Amygdala (tissue), 56 donors: Measurements from ENCODE around the gene AMELY.
A peak's percentile ranks its signal among the peaks of the same experiment; 100 is the strongest.
"Not testable (repeated sequence)": the region's sequence is repeated elsewhere in the genome, so short reads cannot be mapped to it uniquely, and the experiment has no call there.

Experiments
- DNase-seq, 56 donors: peaks; one replicate each; lab custom pipeline; 2025; lab: John Stamatoyannopoulos, UW

The AMELY gene, protein sequence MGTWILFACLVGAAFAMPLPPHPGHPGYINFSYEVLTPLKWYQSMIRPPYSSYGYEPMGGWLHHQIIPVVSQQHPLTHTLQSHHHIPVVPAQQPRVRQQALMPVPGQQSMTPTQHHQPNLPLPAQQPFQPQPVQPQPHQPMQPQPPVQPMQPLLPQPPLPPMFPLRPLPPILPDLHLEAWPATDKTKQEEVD

DNA sequence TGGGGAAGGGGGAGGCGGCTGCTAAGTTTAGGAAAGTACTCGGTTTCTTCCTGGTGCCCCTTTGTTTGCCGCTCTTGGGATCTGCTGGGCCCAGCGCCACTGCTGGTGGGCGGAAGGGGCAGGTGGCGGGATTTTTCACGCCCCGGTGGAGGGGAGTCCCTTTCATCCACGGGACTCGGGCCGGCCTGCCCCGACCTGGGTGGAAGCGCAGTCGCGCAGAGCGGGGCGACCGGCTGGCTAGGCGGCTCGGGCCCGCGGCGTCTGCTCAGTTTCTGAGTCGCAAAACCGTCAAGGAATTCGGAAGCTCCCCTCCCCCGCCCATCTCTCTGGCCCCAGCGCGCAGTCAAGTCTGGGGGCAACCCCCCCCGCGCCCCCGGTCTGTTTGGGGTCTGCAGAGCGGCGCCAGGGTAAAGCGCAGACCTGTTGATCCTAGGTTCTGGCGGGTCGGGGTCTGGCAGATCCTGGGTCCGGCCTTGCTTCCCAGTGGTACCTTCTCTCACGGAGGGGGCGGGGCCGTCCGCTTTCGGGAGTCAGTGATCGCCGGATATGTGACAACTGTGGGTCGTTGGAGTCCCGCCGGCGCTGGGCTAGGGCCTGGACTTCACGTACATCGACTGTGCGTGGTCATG is at the start of gene AMELY:
Gene AMELY (minus strand): TSS at position 500 of the 629 bp plus-strand sequence. CDS start 39,144 bp downstream, outside the sequence.
- DNase-seq: no peak

DNA sequence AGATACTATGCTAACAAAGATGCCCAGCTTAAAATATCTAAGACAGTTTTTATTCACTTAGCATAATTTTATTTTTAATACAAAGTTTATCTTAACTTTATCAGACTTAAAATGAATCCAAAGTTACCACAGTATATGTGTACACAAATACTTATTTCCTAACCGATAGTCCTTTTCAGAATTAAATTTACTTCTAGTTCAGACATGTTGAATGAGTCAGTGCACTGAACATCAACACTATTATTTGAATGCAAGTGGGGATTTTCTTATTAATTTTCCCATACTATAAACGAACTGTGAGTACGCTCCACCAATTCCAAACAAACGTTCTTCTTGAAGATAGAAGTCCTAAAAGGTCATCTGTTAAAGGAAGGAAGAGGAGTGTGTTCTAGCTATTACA is 38.4 kb upstream of the AMELY start:
- DNase-seq: no peak

DNA sequence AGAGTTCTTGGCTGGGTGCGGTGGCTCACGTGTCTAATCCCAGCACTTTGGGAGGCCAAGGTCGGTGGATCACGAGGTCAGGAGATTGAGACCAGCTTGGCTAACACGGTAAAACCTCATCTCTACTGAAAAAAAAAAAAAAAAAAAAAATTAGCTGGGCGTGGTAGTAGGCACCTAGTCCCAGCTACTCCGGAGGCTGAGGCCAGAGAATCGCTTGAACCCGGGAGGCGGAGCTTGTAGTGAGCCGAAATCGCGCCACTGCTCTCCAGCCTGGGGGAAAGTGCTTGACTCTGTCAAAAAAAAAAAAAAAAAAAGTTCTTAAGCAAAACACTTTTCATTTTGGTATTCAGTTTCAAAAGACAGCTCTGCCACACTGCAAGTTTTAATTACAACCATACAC is 36.8 kb upstream of the AMELY start:
- no peak for DNase-seq

- no peak for DNase-seq
Measured at GRCh38 chrY:6947695-6948094, 36.1 kb upstream of the AMELY start.

DNA sequence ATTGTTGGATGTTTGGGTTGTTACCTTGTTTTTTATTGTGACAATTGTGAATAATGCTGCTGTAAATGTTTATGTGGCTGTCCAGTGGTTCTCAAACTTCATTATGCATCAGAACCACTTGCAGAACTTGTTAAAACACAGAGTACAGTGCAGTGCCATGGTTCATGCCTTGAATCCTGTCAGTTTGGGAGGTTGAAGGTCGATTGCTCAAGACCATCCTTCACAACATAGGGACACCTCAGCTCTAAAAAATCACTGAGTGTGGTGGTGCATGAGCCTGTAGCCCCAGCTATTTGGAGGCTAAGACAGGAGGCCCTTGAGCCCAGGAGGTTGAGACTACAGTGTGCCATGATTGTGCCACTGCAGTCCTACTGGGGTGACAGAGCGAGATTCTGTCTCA is 23.9 kb upstream of the AMELY start:
- DNase-seq: no peak

- DNase-seq: no peak
Measured at GRCh38 chrY:6931779-6932396, 20.3 kb upstream of the AMELY start.

DNA sequence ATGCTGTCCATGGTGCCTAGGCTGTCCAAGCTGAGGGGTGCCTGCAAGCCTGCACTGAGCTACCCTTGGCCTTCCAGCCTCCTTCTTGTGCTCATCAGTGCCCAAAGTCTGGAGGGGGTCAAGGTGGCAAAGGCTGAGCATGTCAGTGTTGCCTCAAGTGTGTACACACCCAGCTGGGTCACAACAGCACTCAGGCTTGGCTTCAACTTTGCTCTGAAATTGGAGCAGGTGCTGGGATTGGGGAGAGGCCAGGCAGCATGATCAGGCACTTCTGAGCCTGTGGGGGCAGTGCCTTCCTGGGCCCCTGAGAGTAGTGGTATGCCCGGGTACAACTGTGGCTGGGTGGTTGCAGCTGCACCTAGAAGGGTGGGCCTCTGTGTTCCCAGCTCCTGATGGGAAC is 17.7 kb upstream of the AMELY start:
- no peak for DNase-seq

DNA sequence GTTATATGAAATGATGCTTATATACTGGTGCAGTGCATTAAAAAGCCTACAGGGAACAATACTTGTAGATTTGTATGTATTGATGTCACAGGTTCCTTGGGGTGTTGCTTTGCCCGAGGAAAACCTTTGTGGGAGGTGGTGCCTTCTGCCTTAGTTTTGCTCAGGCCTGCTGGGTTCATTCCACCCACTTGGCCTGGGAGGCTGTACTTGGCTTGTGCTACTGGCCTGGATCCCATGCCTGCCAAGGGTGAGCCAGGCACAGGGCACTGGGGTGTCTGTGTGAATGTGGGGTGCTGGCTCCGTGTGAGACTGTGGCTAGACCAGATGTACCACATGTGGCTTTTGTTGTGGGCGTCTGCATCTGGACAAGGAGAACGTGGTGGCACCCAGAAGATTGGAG is 16.7 kb upstream of the AMELY start:
- DNase-seq: no peak

- DNase-seq: no peak
Measured at GRCh38 chrY:6921061-6921460, 9.5 kb upstream of the AMELY start.

GRCh38 chrY:6913362-6913761 is 1.8 kb upstream of the AMELY start:
- no peak for DNase-seq

DNA sequence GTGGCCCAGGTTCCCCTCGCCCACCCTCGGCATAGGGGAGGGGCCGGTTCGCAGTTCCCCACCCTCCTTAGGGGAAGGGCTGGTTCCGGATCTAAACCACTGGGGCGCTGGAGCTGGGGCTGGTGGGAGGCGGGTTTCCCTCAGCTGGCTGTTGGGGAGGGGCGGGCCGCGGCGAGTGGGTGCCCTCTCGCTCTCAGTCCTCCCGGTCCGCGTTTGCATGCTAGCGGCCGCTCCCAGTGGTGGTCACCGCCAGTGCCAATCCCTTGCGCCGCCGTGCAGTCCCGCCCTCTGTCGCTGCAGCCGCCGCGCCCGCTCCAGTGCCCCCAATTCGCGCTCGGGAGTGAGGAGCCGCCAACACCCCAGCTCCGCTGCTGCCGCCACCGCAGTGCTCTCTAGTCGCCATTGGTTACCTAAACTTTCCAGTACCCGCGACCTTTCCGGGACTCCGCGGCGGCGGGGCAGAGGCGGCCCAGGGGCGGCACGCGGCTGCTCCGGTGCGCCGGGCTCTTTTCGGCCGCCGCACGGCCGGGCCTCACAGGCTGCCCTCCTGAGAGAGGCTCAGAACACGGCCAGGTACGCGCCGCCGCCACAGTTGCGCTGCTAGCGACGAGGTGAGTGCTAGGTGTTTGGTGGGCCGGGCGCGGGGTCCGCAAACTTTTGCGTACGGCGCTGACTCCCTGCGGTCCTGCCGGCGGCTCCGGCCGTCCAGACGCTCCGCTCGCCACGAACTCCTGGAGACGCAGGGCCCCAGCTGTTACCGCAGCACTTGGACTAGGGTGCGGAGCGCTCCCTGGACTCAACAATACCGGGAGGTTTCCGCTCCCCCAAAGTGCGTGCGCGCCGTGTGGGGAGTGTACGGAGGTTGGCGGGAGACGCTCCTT is 940 bp downstream of the AMELY start, which contains the start of gene TBL1Y:
Gene TBL1Y (plus strand): TSS at position 326 of the 881 bp plus-strand sequence. CDS start 114,388 bp downstream, outside the sequence.
- DNase-seq: peak in 1 of 56 donors; percentile 0

GRCh38 chrY:6909856-6910255 is 1.7 kb downstream of the AMELY start:
- DNase-seq: peak in 1 of 56 donors; percentile 0

DNA sequence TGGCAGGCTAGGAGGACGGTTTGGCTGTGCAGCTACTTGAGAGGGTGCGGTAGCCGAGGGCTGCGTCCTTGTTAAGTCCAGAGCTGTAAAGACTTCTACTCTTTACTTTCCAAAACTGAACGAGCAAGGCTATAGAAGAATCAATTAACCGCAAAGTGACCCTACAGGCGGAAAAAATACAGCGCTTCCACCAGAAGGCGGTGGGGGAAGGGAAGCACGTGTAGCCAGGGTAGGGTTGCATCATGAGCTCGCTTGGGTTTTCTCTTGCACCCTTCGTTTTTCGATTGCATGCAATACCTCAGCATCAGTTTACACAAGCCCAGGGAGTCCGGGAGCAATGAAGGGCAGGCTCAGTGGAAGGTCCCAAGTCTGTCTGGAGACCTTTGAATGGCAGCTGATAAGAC is 2.4 kb downstream of the AMELY start:
- no peak for DNase-seq

DNA sequence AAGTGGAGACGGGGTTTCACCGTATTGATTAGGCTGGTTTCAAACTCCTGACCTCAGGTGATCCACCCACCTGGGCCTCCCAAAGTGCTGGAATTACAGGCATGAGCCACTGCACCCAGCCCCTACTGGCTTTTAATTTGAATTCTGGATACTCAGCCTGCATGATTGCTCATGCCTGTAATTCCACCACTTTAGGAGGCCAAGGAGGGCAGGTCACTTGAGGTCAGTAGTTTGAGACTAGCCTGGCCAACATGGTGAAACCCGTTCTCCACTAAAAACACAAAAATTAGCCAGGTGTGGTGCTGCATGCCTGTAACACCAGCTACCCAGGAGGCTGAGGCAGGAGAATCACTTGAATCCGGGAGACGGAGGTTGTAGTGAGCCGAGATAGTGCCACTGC is 3.5 kb downstream of the AMELY start:
- not testable (repeated sequence) for DNase-seq

DNA sequence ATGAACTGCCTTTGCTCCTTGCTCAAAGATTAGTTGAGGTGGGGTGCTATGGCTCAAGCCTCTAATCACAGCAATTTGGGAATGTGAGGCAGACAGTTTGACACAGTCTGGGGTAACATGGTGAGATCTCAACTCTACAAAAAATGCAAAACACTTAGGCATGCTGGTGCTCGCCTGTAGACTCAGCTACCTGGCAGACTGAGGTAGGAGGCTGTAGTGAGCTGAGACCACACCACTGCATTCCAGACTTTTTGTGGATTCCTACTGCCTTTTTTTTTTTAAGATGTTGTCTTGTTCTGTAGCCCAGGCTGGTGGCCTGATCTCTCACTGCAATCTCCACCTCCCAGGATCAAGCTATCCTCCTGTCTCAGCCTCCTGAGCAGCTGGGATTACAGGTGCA is 4.0 kb downstream of the AMELY start:
- no peak for DNase-seq

- not testable (repeated sequence) for DNase-seq
Measured at GRCh38 chrY:6902116-6902515, 9.4 kb downstream of the AMELY start.

- DNase-seq: no peak
Measured at GRCh38 chrY:6895236-6895635, 16.3 kb downstream of the AMELY start.

DNA sequence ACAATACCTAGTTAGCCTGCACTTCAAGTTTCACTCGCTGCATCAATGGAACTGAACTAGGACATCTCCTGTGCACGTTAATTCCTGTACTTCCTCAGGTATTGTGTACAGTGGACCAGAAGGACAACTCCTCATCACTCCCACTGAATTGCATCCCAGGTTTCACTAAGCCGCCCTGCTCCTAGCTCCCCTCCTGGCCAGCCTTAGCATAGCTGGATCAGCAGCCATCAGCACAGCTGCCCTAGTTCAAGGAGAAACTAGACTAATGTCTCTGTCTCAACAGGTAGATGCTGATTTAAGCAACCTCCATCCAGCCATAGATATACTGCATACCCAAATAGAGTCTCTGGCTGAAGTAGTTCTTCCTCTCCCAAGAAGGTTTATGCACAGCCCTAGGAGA is 17.1 kb downstream of the AMELY start:
- no peak for DNase-seq

DNA sequence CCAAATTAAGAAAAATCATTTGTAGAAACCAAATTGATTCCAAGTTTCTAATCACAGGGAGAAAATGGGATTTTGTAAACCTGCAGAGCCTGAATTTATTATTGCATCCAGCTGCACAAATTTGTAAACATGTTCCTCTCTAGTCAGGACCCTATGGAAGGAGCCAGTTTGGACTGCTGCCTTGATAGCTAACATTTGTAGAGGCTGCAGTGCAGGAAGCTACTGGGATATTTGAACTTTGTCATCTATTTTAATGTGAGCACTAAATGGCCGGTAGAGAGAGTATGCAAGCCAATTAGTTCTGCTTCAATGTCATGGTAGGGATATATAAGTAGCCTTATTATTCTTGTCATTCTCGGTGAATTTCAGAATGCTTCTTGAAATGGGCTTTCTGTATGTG is 62.2 kb downstream of the AMELY start:
- DNase-seq: no peak

- not testable (repeated sequence) for DNase-seq
Measured at GRCh38 chrY:6842650-6843049, 68.9 kb downstream of the AMELY start.
